NCI-H510A treated with DMSO at 0.1 percent for 48 hours (cell line): ENCODE data around the gene GATAD2A.

ENCODE experiments used
- DNase-seq: peaks from one replicate; lab custom pipeline; 2025; lab: John Stamatoyannopoulos, UW

GATAD2A gene

GRCh38 chr19:19490214-19490968 lies 84.9 kb downstream of the GATAD2A start:
- peak; percentile 71 for DNase-seq

- DNase-seq = no peak
Observed at GRCh38 chr19:19491321-19492025, 86.0 kb downstream of the GATAD2A start.

GRCh38 chr19:19492026-19492610 lies 86.6 kb downstream of the GATAD2A start:
- DNase-seq = no peak

GRCh38 chr19:19493841-19494546 lies 88.5 kb downstream of the GATAD2A start:
- DNase-seq = no peak

- no peak for DNase-seq
Observed at GRCh38 chr19:19495614-19496603, 90.4 kb downstream of the GATAD2A start.

- no peak for DNase-seq
Observed at GRCh38 chr19:19498255-19498991, 92.9 kb downstream of the GATAD2A start.

- DNase-seq = no peak
Observed at GRCh38 chr19:19499272-19499995, 94.0 kb downstream of the GATAD2A start.

- no peak for DNase-seq
Observed at GRCh38 chr19:19500975-19501644, 95.6 kb downstream of the GATAD2A start.

- DNase-seq = no peak
Observed at GRCh38 chr19:19501798-19502197, 96.3 kb downstream of the GATAD2A start.

GRCh38 chr19:19502281-19502680 lies 96.8 kb downstream of the GATAD2A start:
- DNase-seq = no peak

- DNase-seq = peak; percentile 61
Observed at GRCh38 chr19:19502808-19503602, 97.5 kb downstream of the GATAD2A start.

- no peak for DNase-seq
Observed at GRCh38 chr19:19504754-19505668, 99.5 kb downstream of the GATAD2A start.

- DNase-seq = no peak
Observed at GRCh38 chr19:19505669-19506326, 100.3 kb downstream of the GATAD2A start.

GRCh38 chr19:19506592-19506991 lies 101.1 kb downstream of the GATAD2A start:
- DNase-seq = no peak

GRCh38 chr19:19507354-19507753 lies 101.9 kb downstream of the GATAD2A start:
- no peak for DNase-seq

GRCh38 chr19:19508217-19508616 lies 102.7 kb downstream of the GATAD2A start:
- no peak for DNase-seq

GRCh38 chr19:19510432-19510831 lies 105.0 kb downstream of the GATAD2A start:
- no peak for DNase-seq
